Activated CD8-positive, alpha-beta T cell treated with anti-CD3 and anti-CD28 coated beads for 36 hours (primary cell): ENCODE data around the gene FBXO31. TPM values are rescaled to one million over a fixed set of nuclear protein-coding genes. Genes with fewer than 3 reads are reported as not detected.
A peak's percentile ranks its signal among the peaks of the same experiment; 100 is the strongest.
"Not testable (repeated sequence)": the region's sequence is repeated elsewhere in the genome, so short reads cannot be mapped to it uniquely, and the experiment has no call there.

ENCODE experiments used
- ATAC-seq: fragments of 200-7000 bp; cut with Tn5 transposase; one replicate; pipeline ENCODE4 v1.10.0; 2021; ENCODE audit warnings: mild to moderate bottlenecking, moderate library complexity
- CTCF ChIA-PET: fragments of 350-600 bp; sonication (Branson Sonifier 250); formaldehyde crosslinking; loops from one replicate; lab custom pipeline; 2021; ENCODE audit warnings: antibody characterized with exemption; lab: Charles Lee
- POLR2A ChIA-PET: fragments of 350-600 bp; sonication (Branson Sonifier 250); formaldehyde crosslinking; loops from one replicate; lab custom pipeline; 2021; ENCODE audit warnings: antibody characterized with exemption; lab: Charles Lee
- DNase-seq: peaks from one replicate; pipeline ENCODE4 v3.0.0-alpha.2; 2020
- H3K27ac Mint-ChIP-seq: one replicate; pipeline ENCODE4 v1.8.0; 2021; ENCODE audit warnings: mild to moderate bottlenecking, mixed read lengths
- H3K27me3 Mint-ChIP-seq: one replicate; pipeline ENCODE4 v1.8.0; 2021; ENCODE audit warnings: mixed read lengths
- H3K36me3 Mint-ChIP-seq: one replicate; pipeline ENCODE4 v1.8.0; 2021; ENCODE audit warnings: low read depth, mixed read lengths
- H3K4me1 Mint-ChIP-seq: one replicate; pipeline ENCODE4 v1.8.0; 2021; ENCODE audit warnings: low read depth, mixed read lengths
- H3K4me3 Mint-ChIP-seq: one replicate; pipeline ENCODE4 v1.8.0; 2021; ENCODE audit warnings: mild to moderate bottlenecking, moderate library complexity, mixed read lengths
- H3K9me3 Mint-ChIP-seq: one replicate; pipeline ENCODE4 v1.8.0; 2021; ENCODE audit warnings: mixed read lengths
- CTCF ChIP-seq: fragments of 200-600 bp; IDR thresholded peaks from one replicate; pipeline ENCODE4 v1.8.0; 2022; ENCODE audit warnings: antibody characterized with exemption, mild to moderate bottlenecking
- intact Hi-C: fragments of 100-400 bp; cut with micrococcal nuclease; formaldehyde crosslinking; loops from one replicate; pipeline ENCODE4 v1.10.0; 2022
- total RNA-seq, 2 experiments: library from RNA; stranded (reverse); gene quantifications; one replicate each; pipeline ENCODE4 v1.2.3, GENCODE V29; 2021

FBXO31 gene
- total RNA-seq, 2 experiments from 2014 or later: 32.0 to 32.7 TPM

- Mint-ChIP-seq H3K9me3 (no peaks in the 10 kb centered on the region), H3K4me1 (peaks cover 57% of the 10 kb centered on the region), H3K27ac (peak overlapping the region; percentile 97), H3K36me3 (peaks cover 18% of the 10 kb centered on the region), H3K27me3 (no peaks in the 10 kb centered on the region), H3K4me3 (peak overlapping the region; percentile 79)
- DNase-seq (no peak), ATAC-seq (no peak)
- ChIA-PET CTCF (no interaction called here), POLR2A (interaction anchor here (0.6 kb wide), 1 partner anchor 508 kb away, joined by 3 read pairs; no protein-coding TSS in a partner anchor)
- no peak for TF ChIP-seq CTCF
- intact Hi-C loops: loop anchor here (5.0 kb wide), 1 partner anchor 73 kb away; the partner anchor contains the start of gene C16orf95
These were observed 7.2 kb upstream of the FBXO31 start for GRCh38 chr16:87390641-87391323.

DNA sequence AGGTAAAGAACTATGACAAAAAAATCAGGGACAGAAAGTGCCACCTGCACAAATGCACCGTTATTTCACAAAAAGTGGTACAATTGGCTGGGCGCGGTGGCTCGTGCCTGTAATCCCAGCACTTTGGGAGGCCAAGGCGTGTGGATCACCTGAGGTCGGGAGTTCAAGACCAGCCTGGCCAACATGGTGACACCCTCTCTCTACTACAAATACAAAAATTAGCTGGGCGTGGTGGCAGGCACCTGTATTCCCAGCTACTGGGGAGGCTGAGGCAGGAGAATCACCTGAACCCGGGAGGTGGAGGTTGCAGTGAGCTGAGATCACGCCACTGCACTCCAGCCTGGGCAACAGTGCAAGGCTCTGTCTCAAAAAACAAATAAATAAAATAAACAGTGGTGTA lies 6.3 kb upstream of the FBXO31 start:
- Mint-ChIP-seq H3K36me3 (peaks cover 13% of the 10 kb centered on the region), H3K4me1 (peaks cover 51% of the 10 kb centered on the region), H3K27ac (peak overlapping the region; percentile 97)
- ATAC-seq, DNase-seq, H3K27me3 Mint-ChIP-seq, H3K4me3 Mint-ChIP-seq, CTCF ChIA-PET, H3K9me3 Mint-ChIP-seq: not testable (repeated sequence)
- intact Hi-C loops: loop anchor here (5.0 kb wide), 1 partner anchor 73 kb away; the partner anchor contains the start of gene C16orf95
- POLR2A ChIA-PET: interaction anchor here (3.2 kb wide), 1 partner anchor 72 kb away, joined by 19 read pairs; the partner anchor contains the start of gene C16orf95

GRCh38 chr16:87389245-87389644 lies 5.7 kb upstream of the FBXO31 start:
- no peak for ATAC-seq
- ChIA-PET POLR2A (interaction anchor here (3.2 kb wide), 1 partner anchor 72 kb away, joined by 19 read pairs; the partner anchor contains the start of gene C16orf95), CTCF (no interaction called here)
- H3K27me3 Mint-ChIP-seq: no peaks in the 10 kb centered on the region
- peaks cover 48% of the 10 kb centered on the region for H3K4me1 Mint-ChIP-seq
- no peak for DNase-seq
- no peak overlapping the region for H3K4me3 Mint-ChIP-seq
- H3K9me3 Mint-ChIP-seq: no peaks in the 10 kb centered on the region
- peak overlapping the region; percentile 97 for H3K27ac Mint-ChIP-seq
- intact Hi-C loops: no loop called here
- H3K36me3 Mint-ChIP-seq: peaks cover 9% of the 10 kb centered on the region
- TF ChIP-seq CTCF: no peak

DNA sequence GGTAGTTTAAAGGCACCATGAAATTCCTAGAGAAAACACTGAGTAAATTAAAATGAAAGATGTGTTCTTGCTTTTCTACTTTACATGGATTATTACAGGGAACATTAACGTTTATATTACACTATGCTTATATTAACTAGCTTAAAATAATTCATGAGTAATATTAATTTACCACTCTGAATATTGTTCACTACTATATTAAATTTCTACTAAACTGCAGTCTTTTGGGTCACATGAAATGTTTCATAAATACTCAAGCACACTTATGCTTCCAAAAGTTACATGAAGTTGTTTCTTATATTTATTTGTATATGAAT lies 5.2 kb upstream of the FBXO31 start:
- H3K9me3 Mint-ChIP-seq: no peaks in the 10 kb centered on the region
- no peak for DNase-seq
- H3K4me3 Mint-ChIP-seq: peak overlapping the region; percentile 49
- no peak for ATAC-seq
- TF ChIP-seq CTCF: no peak
- ChIA-PET POLR2A (interaction anchor here (3.2 kb wide), 1 partner anchor 71 kb away, joined by 19 read pairs; the partner anchor contains the start of gene C16orf95), CTCF (interaction anchor here (1.1 kb wide), 1 partner anchor 247 kb away, joined by 5 read pairs; no protein-coding TSS in a partner anchor)
- peaks cover 11% of the 10 kb centered on the region for H3K36me3 Mint-ChIP-seq
- intact Hi-C loops: no loop called here
- peak overlapping the region; percentile 97 for H3K27ac Mint-ChIP-seq
- H3K4me1 Mint-ChIP-seq: peaks cover 45% of the 10 kb centered on the region
- H3K27me3 Mint-ChIP-seq: peaks cover 2% of the 10 kb centered on the region

GRCh38 chr16:87387942-87388817 lies 4.6 kb upstream of the FBXO31 start:
- DNase-seq (peak; percentile 94), ATAC-seq (peak; percentile 68)
- Mint-ChIP-seq H3K9me3 (no peaks in the 10 kb centered on the region), H3K4me3 (peak overlapping the region; percentile 49), H3K4me1 (peaks cover 39% of the 10 kb centered on the region), H3K27me3 (peaks cover 2% of the 10 kb centered on the region), H3K27ac (peak overlapping the region; percentile 97), H3K36me3 (peaks cover 6% of the 10 kb centered on the region)
- CTCF ChIA-PET: interaction anchor here (1.1 to 1.2 kb wide), 2 partner anchors 71 to 248 kb away, joined by 5 read pairs; partner anchors contain the start of gene C16orf95
- intact Hi-C loops: no loop called here
- TF ChIP-seq CTCF: no peak
- POLR2A ChIA-PET: interaction anchor here (3.2 kb wide), 1 partner anchor 71 kb away, joined by 19 read pairs; the partner anchor contains the start of gene C16orf95

DNA sequence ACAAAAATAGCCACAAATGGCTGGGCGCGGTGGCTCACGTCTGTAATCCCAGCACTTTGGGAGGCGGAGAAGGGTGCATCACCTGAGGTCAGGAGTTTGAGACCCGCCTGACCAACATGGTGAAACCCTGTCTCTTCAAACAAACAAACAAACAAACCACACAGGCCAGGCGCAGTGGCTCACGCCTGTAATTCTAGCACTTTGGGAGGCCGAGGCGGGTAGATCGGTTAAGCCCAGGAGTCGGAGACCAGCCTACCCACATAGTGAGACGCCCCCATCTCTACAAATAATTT lies 1.2 kb upstream of the FBXO31 start:
- intact Hi-C loops, H3K9me3 Mint-ChIP-seq, ATAC-seq, DNase-seq, H3K27me3 Mint-ChIP-seq: not testable (repeated sequence)
- peak overlapping the region; percentile 80 for H3K4me3 Mint-ChIP-seq
- peaks cover 14% of the 10 kb centered on the region for H3K36me3 Mint-ChIP-seq
- ChIA-PET POLR2A (interaction anchor here (1.0 to 4.5 kb wide), 4 partner anchors 9 to 68 kb away, joined by 3 to 34 read pairs (median 18); partner anchors contain the start of genes C16orf95 and MAP1LC3B), CTCF (interaction anchor here (5.4 kb wide), 1 partner anchor 10 kb away, joined by 32 read pairs; no protein-coding TSS in a partner anchor)
- peak overlapping the region; percentile 77 for H3K27ac Mint-ChIP-seq
- peaks cover 59% of the 10 kb centered on the region for H3K4me1 Mint-ChIP-seq
